Rectal smooth muscle tissue (tissue), 1 donor: ENCODE results near the gene CRIP1.

Experiments used
- H3K27ac ChIP-seq: one replicate; pipeline ENCODE4 v1.7.0; 2013; ENCODE audit warnings: low read depth, low read length, inconsistent platforms
- H3K27me3 ChIP-seq: one replicate; pipeline ENCODE4 v1.7.0; 2013; ENCODE audit warnings: low read length; ENCODE audit not compliant: control insufficient read depth, insufficient read depth
- H3K36me3 ChIP-seq: one replicate; pipeline ENCODE4 v1.7.0; 2013; ENCODE audit warnings: low read length; ENCODE audit not compliant: control insufficient read depth, insufficient read depth
- H3K4me1 ChIP-seq: one replicate; pipeline ENCODE4 v1.7.0; 2013; ENCODE audit warnings: low read length; ENCODE audit not compliant: control insufficient read depth, insufficient read depth
- H3K4me3 ChIP-seq: one replicate; pipeline ENCODE4 v1.7.0; 2013; ENCODE audit warnings: low read length
- H3K9ac ChIP-seq: one replicate; pipeline ENCODE4 v1.7.0; 2013; ENCODE audit warnings: low read length

CRIP1 gene

DNA sequence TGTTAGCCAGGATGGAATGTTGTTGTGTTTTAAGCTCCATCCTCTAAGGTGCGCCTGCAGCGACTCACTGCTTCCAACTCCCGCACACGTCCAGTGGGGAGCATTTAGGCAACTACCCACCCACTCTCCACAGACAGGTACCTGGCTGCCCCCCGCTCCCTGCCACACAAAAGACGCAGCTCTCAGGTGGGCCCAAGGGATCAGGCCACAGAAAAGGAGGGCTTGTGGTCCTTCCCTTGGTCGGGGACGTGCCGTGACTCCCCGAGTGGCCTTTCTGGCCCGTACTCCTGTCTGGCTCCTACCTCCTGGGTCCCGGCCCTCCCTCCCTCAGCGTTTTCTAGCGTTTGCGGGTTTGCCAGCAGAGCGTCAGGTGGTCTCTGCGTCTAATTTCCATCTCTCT, 20.6 kb downstream of the CRIP1 start:
- Histone ChIP-seq H3K4me3 (no peak overlapping the region), H3K27ac (no peak overlapping the region), H3K9ac (no peak overlapping the region), H3K36me3 (no peaks in the 10 kb centered on the region), H3K4me1 (no peaks in the 10 kb centered on the region), H3K27me3 (no peaks in the 10 kb centered on the region)

DNA sequence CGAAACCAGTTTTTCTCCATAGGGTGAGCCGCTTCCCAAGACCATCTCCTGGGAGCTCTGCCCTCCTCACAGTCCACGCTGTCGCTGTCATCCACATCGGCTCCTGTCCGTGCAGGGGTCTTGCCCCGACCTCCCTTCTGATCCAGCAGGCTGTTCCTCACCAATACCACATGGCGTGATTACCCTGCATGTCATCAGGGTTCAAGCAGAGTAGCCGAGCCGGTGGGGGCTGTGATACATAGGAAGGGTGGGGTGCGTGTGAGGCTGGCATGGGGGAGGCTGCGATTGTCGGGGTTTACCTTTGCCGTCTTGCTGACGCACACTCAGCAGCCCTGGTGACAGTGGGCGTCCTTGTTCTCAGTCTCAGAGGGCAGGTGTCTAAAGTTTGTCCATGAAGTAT, 21.4 kb downstream of the CRIP1 start:
- Histone ChIP-seq H3K27me3 (no peaks in the 10 kb centered on the region), H3K9ac (no peak overlapping the region), H3K4me1 (no peaks in the 10 kb centered on the region), H3K27ac (no peak overlapping the region), H3K36me3 (no peaks in the 10 kb centered on the region), H3K4me3 (no peak overlapping the region)

DNA sequence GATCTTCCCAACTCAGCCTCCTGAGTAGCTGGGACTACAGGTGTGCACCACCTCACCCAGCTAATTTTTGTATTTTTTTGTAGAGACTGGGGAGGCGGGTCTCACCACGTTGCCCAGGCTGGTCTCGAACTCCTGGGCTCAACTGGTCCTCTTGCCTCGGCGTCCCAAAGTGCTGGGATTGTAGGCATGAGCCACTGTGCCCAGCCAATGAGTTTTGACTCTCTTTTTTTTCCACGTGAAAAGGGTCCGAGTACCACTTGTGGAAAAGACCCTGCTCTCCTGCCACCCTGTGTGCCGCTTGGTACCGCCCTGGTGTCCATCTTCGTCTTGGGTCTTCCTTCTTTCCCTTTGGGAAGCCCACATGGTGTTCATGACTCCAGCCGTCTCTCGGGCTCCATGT, 21.9 kb downstream of the CRIP1 start:
- H3K4me1 ChIP-seq = no peaks in the 10 kb centered on the region
- no peak overlapping the region for H3K4me3 ChIP-seq
- no peaks in the 10 kb centered on the region for H3K36me3 ChIP-seq
- H3K27me3 ChIP-seq = no peaks in the 10 kb centered on the region
- H3K27ac ChIP-seq = no peak overlapping the region
- H3K9ac ChIP-seq = no peak overlapping the region

DNA sequence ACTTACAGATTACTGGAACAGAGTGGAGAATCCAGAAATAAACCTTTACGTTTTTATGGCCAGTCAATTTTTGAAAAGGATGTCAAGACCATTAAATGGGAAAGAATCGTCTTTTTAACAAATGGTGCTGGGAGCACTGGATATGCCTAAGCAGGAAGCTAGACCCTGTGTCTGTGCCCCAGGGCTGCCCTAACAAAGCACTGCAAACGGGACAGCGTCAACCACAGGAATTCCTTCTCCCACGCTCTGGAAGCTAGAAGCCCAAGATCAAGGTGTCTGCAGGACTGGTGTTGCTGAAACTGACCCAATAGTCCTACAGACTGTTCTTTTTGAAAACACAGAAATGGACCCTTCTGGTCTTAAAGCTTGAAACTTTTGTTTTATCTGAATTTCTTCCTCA, 30.4 kb downstream of the CRIP1 start:
- Histone ChIP-seq H3K4me3 (no peak overlapping the region), H3K4me1 (no peaks in the 10 kb centered on the region), H3K36me3 (no peaks in the 10 kb centered on the region), H3K27ac (no peak overlapping the region), H3K27me3 (no peaks in the 10 kb centered on the region), H3K9ac (no peak overlapping the region)

DNA sequence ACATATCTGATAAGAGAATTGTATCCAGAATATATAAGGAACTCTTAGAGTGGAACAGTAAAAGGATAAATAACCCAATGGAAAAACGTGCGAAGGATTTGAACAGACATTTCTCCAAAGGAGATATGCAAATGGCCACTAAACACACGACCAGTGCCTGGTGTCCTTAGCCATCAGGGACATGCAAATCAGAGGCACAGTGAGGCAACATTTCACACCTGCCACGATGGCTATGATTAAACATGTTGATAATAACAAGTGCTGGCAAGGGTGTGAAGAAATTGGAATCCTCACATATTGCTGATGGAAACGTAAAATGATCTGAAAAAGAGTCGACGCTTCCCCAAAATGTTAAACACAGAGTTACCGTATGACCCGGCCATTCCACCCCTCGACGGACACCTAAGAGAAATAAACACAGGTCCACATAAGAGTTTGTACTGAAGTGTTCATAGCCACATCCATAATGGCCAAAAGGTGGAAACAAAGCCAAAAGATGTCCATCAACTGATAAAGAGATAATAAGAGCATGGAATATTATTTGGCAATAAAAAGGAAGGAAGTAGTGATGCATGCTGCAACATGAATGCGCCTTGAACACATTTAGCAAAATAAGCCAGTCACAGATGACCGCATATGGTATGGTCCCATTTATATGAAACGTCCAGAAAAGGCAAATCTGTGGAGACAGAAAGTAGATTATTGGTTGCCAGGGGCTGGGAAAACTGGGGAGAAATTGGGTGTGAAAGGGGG, 33.4 kb downstream of the CRIP1 start:
- Histone ChIP-seq H3K27me3 (no peaks in the 10 kb centered on the region), H3K4me3 (no peak overlapping the region), H3K9ac (no peak overlapping the region), H3K4me1 (no peaks in the 10 kb centered on the region), H3K36me3 (no peaks in the 10 kb centered on the region), H3K27ac (no peak overlapping the region)

DNA sequence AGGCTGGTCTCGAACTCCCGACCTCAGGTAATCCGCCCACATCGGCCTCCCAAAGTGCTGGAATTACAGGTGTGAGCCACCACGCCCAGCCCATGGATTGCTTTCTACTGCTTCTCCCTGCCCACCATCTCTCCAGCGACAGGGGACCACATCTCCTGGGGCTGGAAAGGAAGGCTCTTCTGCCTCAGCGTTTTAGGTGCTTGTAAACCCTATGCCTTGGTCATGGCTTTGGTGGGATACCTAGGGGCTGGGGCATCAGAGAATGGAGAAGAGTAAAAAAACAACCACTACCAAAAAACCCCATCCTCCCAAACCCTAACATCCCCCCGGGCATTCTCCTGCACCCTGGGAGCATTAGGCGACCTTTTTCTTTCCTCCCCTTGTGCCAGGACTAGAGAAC, 38.6 kb downstream of the CRIP1 start:
- Histone ChIP-seq H3K36me3 (no peaks in the 10 kb centered on the region), H3K4me1 (peaks cover 2% of the 10 kb centered on the region), H3K27ac (no peak overlapping the region), H3K4me3 (no peak overlapping the region), H3K27me3 (peaks cover 10% of the 10 kb centered on the region), H3K9ac (no peak overlapping the region)

DNA sequence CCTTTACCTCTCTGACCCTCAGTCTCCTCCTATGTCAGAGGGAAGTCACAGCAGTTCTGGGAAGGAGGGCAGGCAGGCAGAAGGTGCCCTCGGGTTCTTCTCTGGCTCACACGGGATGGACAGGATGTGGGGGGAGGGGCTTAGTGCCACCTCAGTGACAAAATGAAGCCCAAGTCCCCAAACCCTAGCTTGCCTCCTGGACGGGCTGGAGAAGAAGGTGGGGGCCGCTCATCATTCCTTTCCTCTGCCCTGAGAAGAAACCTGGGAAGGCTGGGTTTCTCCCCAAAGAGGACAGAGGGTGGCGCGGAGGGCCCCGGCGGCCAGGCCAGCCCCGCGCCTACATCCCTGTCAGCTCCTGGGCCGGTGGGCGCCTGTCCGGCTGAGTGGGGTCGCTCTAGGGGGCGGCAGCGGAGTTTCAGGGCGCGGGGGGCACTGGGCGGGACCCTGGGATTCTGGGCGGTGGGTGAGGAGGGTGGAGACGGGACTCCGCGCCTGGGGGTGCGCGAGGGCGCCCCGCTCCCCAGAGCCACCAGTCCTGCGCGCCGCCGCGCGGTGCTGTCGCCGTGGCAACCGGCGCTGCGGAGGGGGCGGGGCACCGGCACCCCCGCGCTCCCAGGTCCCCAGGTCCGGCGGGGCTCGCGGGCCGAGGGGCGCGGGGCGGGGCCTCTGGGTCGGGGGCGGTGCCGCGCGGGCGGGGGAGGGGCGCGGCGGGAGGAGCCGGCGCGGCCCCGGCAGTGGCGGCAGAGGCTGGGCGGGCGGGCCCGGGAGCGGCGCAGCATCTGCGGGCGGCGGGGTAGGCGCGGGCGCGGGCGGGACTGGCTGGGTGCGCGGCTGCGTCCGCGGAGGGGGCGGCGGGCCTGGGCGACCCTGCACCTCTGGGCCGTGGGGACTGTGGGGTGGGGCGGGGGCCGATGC, 39.4 kb downstream of the CRIP1 start, which contains the start of gene TMEM121:
TMEM121 (plus strand) TSS at position 723 of the 915 bp plus-strand sequence. CDS start 2,252 bp downstream, outside the sequence.
- no peak within 1 kb of the TSS for H3K9ac ChIP-seq

DNA sequence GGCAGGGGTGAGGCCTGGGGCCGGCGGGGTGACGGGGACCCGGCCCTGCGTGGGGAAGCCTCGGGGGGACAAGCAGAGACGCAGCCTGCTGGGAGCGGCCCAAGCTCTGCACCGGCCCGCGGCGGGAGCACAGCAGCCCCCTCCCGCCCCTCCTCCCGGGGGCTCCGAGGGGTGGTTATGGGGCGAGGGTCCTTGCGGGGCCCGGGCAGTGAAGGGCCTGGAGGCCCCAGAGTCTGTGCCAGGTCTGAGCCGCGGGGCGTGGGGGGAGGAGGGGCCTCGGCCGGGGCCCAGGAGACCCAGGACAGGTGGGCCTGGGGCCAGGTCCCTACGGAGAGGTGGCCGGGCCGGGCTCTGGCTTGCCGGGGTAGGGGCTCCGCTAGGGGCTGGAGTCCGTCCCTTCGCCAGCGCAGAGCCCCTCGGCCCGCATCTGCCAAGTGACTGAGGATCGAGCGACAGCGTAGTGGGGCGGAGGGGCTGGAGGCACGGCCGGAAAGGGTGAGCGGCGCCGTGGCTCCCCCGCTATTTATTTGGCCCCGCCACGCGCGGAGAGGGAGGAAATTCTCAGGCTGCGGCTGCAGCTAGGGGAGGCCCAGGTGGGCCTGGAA, 40.2 kb downstream of the CRIP1 start:
- Histone ChIP-seq H3K4me3 (peak overlapping the region; percentile 61), H3K4me1 (peaks cover 2% of the 10 kb centered on the region), H3K27ac (no peak overlapping the region), H3K36me3 (no peaks in the 10 kb centered on the region), H3K9ac (no peak overlapping the region), H3K27me3 (peaks cover 10% of the 10 kb centered on the region)

More for the DNA sequence above, 39.4 kb downstream of the CRIP1 start, which contains the start of gene TMEM121:
- Histone ChIP-seq H3K27ac (no peak within 1 kb of the TSS), H3K4me3 (peak within 1 kb of the TSS; percentile 61), H3K4me1 (peaks cover 2% of the 10 kb centered on the region), H3K36me3 (no peaks in the 10 kb centered on the region), H3K27me3 (peaks cover 10% of the 10 kb centered on the region)

DNA sequence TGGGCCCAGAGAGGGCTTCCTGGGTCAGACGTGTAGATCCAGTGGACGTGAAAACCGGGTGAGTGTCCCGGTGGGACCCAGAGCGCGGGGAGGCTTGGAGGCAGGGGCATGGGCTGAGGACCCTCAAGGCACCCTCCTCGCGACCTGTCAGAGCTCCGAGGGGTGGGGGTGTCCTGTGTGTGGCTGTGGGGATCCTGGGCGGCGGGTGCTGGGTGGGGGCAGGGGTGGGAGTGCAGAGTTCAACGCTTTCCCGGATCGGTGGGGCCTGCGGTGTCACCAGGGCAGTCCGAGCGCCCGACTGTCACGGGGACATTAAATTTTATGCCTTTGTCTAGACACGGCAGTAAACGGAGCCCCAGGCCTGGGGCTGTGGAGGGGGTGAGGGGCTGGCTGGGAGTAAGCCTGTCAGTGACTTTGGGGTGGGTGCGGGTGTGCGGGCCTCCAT, 40.7 kb downstream of the CRIP1 start:
- Histone ChIP-seq H3K36me3 (no peaks in the 10 kb centered on the region), H3K4me1 (peaks cover 2% of the 10 kb centered on the region), H3K27ac (no peak overlapping the region), H3K4me3 (peak overlapping the region; percentile 61), H3K9ac (no peak overlapping the region), H3K27me3 (peaks cover 10% of the 10 kb centered on the region)

DNA sequence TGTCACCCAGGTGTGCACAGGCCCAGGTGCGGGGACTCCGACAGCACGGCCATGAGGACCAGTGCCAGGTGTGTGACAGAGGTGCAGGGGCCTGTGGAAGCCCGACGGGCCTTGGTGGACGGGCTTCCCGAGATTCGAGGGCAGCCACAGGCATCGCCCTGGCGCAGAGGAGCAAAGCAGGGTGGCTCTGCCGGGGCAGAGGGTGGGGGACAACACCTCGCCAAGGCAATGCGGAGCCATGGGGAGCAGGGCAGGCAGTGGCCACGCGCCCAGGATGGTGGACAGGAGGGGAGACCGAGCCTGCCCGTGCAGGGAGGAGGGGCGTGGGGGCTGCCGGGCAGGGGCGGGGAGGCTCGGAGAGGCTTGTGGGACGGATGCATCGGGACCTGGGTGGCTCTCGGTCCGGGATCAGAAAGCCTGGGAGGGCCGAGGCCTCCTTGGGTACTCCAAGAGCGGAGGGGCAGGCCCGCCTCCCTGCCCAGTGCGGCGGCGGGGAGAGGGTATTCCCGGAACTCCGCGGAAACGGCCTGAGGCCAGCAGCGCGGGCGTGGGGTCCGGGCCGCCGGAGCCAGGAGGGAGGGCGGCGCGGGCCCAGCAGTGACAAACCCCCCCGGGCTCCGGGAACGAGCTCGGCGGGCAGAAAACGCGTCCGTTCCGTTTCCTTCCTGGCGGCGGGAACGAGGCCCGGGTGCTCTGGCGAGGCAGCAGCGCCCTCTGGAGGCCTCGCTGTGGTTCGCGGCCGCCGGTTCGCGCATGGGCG, 41.3 kb downstream of the CRIP1 start:
- Histone ChIP-seq H3K27ac (peak overlapping the region; percentile 51), H3K9ac (no peak overlapping the region), H3K36me3 (no peaks in the 10 kb centered on the region), H3K4me3 (peak overlapping the region; percentile 61), H3K27me3 (peaks cover 10% of the 10 kb centered on the region), H3K4me1 (peaks cover 2% of the 10 kb centered on the region)

DNA sequence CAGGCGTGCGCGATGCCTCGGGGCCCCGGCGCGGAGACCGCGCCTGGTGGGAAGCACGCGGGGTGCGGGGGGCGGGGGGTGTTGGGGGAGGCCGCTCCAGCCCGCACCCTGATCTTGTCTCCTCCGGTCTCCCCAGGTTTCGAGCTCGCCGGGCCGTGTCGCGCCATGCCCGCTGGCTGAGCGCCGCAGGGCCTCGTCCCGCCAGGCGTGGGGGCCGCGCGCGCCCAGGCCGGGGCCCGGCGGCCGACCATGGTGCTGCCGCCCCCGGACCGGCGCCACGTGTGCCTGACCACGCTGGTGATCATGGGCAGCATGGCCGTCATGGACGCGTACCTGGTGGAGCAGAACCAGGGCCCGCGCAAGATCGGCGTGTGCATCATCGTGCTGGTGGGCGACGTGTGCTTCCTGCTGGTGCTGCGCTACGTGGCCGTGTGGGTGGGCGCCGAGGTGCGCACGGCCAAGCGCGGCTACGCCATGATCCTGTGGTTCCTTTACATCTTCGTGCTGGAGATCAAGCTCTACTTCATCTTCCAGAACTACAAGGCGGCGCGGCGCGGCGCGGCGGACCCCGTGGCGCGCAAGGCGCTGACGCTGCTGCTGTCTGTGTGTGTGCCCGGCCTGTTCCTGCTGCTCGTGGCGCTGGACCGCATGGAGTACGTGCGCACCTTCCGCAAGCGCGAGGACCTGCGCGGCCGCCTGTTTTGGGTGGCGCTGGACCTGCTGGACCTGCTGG, 42.1 kb downstream of the CRIP1 start:
- H3K27ac ChIP-seq = no peak overlapping the region
- peaks cover 2% of the 10 kb centered on the region for H3K4me1 ChIP-seq
- no peaks in the 10 kb centered on the region for H3K36me3 ChIP-seq
- H3K4me3 ChIP-seq = peak overlapping the region; percentile 48
- H3K9ac ChIP-seq = no peak overlapping the region
- peaks cover 10% of the 10 kb centered on the region for H3K27me3 ChIP-seq
